GDM1 (cell line): ENCODE results near the gene UBASH3A.

Experiments used
- DNase-seq: peaks from one replicate; lab custom pipeline; 2025; lab: John Stamatoyannopoulos, UW

UBASH3A gene

GRCh38 chr21:42374864-42375499 is 28.7 kb upstream of the UBASH3A start:
- DNase-seq: no peak

GRCh38 chr21:42375506-42375905 is 28.2 kb upstream of the UBASH3A start:
- no peak for DNase-seq

GRCh38 chr21:42375966-42376337 is 27.8 kb upstream of the UBASH3A start:
- DNase-seq: no peak

GRCh38 chr21:42376338-42376982 is 27.2 kb upstream of the UBASH3A start:
- no peak for DNase-seq

- DNase-seq: no peak
These were observed 26.3 kb upstream of the UBASH3A start for GRCh38 chr21:42377211-42377950.

- DNase-seq: no peak
These were observed 25.8 kb upstream of the UBASH3A start for GRCh38 chr21:42377951-42378340.

- no peak for DNase-seq
These were observed 25.3 kb upstream of the UBASH3A start for GRCh38 chr21:42378418-42378817.

GRCh38 chr21:42379426-42380215 is 24.1 kb upstream of the UBASH3A start:
- no peak for DNase-seq

GRCh38 chr21:42381347-42381984 is 22.2 kb upstream of the UBASH3A start:
- no peak for DNase-seq

- no peak for DNase-seq
These were observed 20.8 kb upstream of the UBASH3A start for GRCh38 chr21:42382915-42383314.

- DNase-seq: no peak
These were observed 20.4 kb upstream of the UBASH3A start for GRCh38 chr21:42383331-42383730.

GRCh38 chr21:42384156-42384945 is 19.4 kb upstream of the UBASH3A start:
- DNase-seq: no peak

GRCh38 chr21:42384989-42385388 is 18.7 kb upstream of the UBASH3A start:
- no peak for DNase-seq

GRCh38 chr21:42385619-42386018 is 18.1 kb upstream of the UBASH3A start:
- no peak for DNase-seq

GRCh38 chr21:42386034-42386591 is 17.6 kb upstream of the UBASH3A start:
- no peak for DNase-seq

- peak; percentile 75 for DNase-seq
These were observed 16.5 kb upstream of the UBASH3A start for GRCh38 chr21:42387164-42387563.

GRCh38 chr21:42387843-42388340 is 15.8 kb upstream of the UBASH3A start:
- DNase-seq: no peak

GRCh38 chr21:42388740-42389448 is 14.8 kb upstream of the UBASH3A start:
- DNase-seq: no peak

GRCh38 chr21:42389449-42389835 is 14.3 kb upstream of the UBASH3A start:
- no peak for DNase-seq

- DNase-seq: no peak
These were observed 13.5 kb upstream of the UBASH3A start for GRCh38 chr21:42390193-42390592.
